Keratinocyte (primary cell): ENCODE data around the gene UBAP1.
"Not testable (repeated sequence)": the region's sequence is repeated elsewhere in the genome, so short reads cannot be mapped to it uniquely, and the experiment has no call there.

Experiments used
- CTCF ChIP-seq, 3 experiments: IDR thresholded peaks in 1 of 3; conservative IDR thresholded peaks in 1 of 3; optimal IDR thresholded peaks in 1 of 3; 2 replicates in 2 of 3; 3 replicates in 1 of 3; pipeline versions ENCODE3 to v1.5.1; 2011; ENCODE audit warnings: low read length in 3 of 3, mild to moderate bottlenecking in 3 of 3, moderate library complexity in 2 of 3, control low read depth in 1 of 3, inconsistent platforms in 1 of 3; ENCODE audit not compliant: insufficient read depth in 2 of 3; ENCODE audit errors: extremely low read depth in 1 of 3
- EZH2 ChIP-seq: IDR thresholded peaks from one replicate; pipeline ENCODE4 v1.6.1; 2012; ENCODE audit warnings: inconsistent platforms, mild to moderate bottlenecking, low read length, moderate library complexity

GRCh38 chr9:34226144-34226760, 47.4 kb downstream of the UBAP1 start:
- not testable (repeated sequence) for TF ChIP-seq CTCF (optimal IDR thresholded peaks at IDR 0.05 in 1 of 3, IDR thresholded peaks at IDR 0.05 in 1 of 3, conservative IDR thresholded peaks at IDR 0.05 in 1 of 3; ENCODE audit: extremely low read depth in 1 of 3, insufficient read depth in 2 of 3, low read length in 3 of 3); EZH2
